WTC11 (cell line): ENCODE measurements around the gene CFAP99.

Source experiments
- CREB1 ChIP-seq: sonication (generic); formaldehyde crosslinking; IDR thresholded peaks from 2 replicates; pipeline ENCODE4 v1.8.0; 2023; ENCODE audit warnings: mild to moderate bottlenecking, missing genetic modification reagents
- EMX1 ChIP-seq: fragments of 250-450 bp; sonication (Bioruptor Pico); IDR thresholded peaks from 2 replicates; pipeline ENCODE4 v1.8.0; 2021; ENCODE audit warnings: mild to moderate bottlenecking
- ESRRA ChIP-seq: sonication (generic); formaldehyde crosslinking; IDR thresholded peaks from 2 replicates; pipeline ENCODE4 v1.8.1; 2022; ENCODE audit warnings: mild to moderate bottlenecking, missing genetic modification reagents, borderline replicate concordance
- FOXJ3 ChIP-seq: sonication (generic); formaldehyde crosslinking; IDR thresholded peaks from 2 replicates; pipeline ENCODE4 v1.9.0; 2021; ENCODE audit warnings: missing genetic modification reagents, mild to moderate bottlenecking, borderline replicate concordance
- GABPB1 ChIP-seq: sonication (generic); formaldehyde crosslinking; IDR thresholded peaks from 2 replicates; pipeline ENCODE4 v1.8.1; 2023; ENCODE audit warnings: mild to moderate bottlenecking, missing genetic modification reagents
- JAZF1 ChIP-seq: fragments of 250-450 bp; sonication (Bioruptor Pico); IDR thresholded peaks from 2 replicates; pipeline ENCODE4 v1.9.0; 2021; ENCODE audit warnings: moderate library complexity, mild to moderate bottlenecking, inconsistent platforms
- NFE2L1 ChIP-seq: sonication (generic); formaldehyde crosslinking; IDR thresholded peaks from 2 replicates; pipeline ENCODE4 v1.8.1; 2023; ENCODE audit warnings: missing genetic modification reagents
- TF ChIP-seq, protein P1 (sequence below): fragments of 200-600 bp; IDR thresholded peaks from 2 replicates; pipeline ENCODE4 v1.8.0; 2022; ENCODE audit warnings: antibody characterized with exemption
- TF ChIP-seq, protein P2 (sequence below): sonication (generic); formaldehyde crosslinking; IDR thresholded peaks from 2 replicates; pipeline ENCODE4 v1.8.1; 2022; ENCODE audit warnings: low read depth, mild to moderate bottlenecking, moderate library complexity, missing genetic modification reagents, borderline replicate concordance
- TF ChIP-seq, protein P3 (sequence below): sonication (generic); formaldehyde crosslinking; IDR thresholded peaks from 2 replicates; pipeline ENCODE4 v1.8.0; 2022; ENCODE audit warnings: mild to moderate bottlenecking, missing genetic modification reagents
- TF ChIP-seq, protein P4 (sequence below): sonication (generic); formaldehyde crosslinking; IDR thresholded peaks from 2 replicates; pipeline ENCODE4 v1.8.1; 2023; ENCODE audit warnings: mild to moderate bottlenecking, missing genetic modification reagents, moderate library complexity
- TF ChIP-seq, protein P5 (sequence below): sonication (generic); formaldehyde crosslinking; conservative IDR thresholded peaks from 2 replicates; pipeline ENCODE4 v1.8.1; 2022; ENCODE audit warnings: mild to moderate bottlenecking, missing genetic modification reagents

DNA sequence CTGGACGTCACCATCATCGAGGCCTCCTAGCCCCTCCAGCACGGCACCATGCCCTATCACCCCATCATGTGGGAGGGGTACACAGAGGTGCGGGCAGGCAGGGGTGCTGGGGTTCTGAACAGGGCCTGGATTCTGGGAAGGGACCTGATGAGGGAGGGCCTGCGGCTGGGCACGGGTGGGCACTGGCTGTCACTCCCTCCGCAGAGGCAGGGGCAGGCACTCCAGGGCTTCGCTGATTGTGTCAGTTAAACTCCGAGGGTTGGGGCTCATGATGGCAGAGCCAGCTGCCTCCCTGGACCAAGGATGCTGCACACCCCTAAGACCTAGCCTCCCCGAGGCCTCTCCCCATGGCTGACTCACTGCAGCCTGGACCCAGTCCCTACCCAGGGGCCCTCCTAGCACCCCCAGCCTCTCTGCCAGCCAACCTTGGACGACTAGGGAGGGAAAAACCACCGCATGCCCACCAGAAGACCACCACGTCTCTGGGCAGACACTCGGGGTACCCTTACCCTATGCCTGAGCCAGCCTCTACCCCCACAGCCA is 46.2 kb upstream of the CFAP99 start:
- TF ChIP-seq ESRRA (CRISPR knock-in tag) (no peak), NFE2L1 (CRISPR knock-in tag) (no peak), GABPB1 (CRISPR knock-in tag) (no peak), CREB1 (CRISPR knock-in tag) (no peak), JAZF1 (CRISPR knock-in tag) (no peak), EMX1 (CRISPR knock-in tag) (no peak), FOXJ3 (CRISPR knock-in tag) (no peak)
- TF ChIP-seq, protein P1, sequence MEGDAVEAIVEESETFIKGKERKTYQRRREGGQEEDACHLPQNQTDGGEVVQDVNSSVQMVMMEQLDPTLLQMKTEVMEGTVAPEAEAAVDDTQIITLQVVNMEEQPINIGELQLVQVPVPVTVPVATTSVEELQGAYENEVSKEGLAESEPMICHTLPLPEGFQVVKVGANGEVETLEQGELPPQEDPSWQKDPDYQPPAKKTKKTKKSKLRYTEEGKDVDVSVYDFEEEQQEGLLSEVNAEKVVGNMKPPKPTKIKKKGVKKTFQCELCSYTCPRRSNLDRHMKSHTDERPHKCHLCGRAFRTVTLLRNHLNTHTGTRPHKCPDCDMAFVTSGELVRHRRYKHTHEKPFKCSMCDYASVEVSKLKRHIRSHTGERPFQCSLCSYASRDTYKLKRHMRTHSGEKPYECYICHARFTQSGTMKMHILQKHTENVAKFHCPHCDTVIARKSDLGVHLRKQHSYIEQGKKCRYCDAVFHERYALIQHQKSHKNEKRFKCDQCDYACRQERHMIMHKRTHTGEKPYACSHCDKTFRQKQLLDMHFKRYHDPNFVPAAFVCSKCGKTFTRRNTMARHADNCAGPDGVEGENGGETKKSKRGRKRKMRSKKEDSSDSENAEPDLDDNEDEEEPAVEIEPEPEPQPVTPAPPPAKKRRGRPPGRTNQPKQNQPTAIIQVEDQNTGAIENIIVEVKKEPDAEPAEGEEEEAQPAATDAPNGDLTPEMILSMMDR: no peak
- TF ChIP-seq, protein P2, sequence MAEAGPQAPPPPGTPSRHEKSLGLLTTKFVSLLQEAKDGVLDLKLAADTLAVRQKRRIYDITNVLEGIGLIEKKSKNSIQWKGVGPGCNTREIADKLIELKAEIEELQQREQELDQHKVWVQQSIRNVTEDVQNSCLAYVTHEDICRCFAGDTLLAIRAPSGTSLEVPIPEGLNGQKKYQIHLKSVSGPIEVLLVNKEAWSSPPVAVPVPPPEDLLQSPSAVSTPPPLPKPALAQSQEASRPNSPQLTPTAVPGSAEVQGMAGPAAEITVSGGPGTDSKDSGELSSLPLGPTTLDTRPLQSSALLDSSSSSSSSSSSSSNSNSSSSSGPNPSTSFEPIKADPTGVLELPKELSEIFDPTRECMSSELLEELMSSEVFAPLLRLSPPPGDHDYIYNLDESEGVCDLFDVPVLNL (CRISPR knock-in tag): no peak
- TF ChIP-seq, protein P3, sequence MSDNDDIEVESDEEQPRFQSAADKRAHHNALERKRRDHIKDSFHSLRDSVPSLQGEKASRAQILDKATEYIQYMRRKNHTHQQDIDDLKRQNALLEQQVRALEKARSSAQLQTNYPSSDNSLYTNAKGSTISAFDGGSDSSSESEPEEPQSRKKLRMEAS (CRISPR knock-in tag): no peak
- TF ChIP-seq, protein P4, sequence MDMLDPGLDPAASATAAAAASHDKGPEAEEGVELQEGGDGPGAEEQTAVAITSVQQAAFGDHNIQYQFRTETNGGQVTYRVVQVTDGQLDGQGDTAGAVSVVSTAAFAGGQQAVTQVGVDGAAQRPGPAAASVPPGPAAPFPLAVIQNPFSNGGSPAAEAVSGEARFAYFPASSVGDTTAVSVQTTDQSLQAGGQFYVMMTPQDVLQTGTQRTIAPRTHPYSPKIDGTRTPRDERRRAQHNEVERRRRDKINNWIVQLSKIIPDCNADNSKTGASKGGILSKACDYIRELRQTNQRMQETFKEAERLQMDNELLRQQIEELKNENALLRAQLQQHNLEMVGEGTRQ (CRISPR knock-in tag): no peak
- TF ChIP-seq, protein P5, sequence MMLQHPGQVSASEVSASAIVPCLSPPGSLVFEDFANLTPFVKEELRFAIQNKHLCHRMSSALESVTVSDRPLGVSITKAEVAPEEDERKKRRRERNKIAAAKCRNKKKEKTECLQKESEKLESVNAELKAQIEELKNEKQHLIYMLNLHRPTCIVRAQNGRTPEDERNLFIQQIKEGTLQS: no peak
